Stimulated activated CD4-positive, alpha-beta T cell treated with anti-CD3 and anti-CD28 coated beads, TNF-alpha, amount 100 ng/mL, for 1 hour (primary cell): ENCODE results near the gene IFT22.
"Not testable (repeated sequence)": the region's sequence is repeated elsewhere in the genome, so short reads cannot be mapped to it uniquely, and the experiment has no call there.

Source experiments
- DNase-seq, 3 donors: peaks; one replicate each; pipeline ENCODE4 v3.0.0-alpha.2; 2020; ENCODE audit warnings: low read depth in 3 of 3, low spot score in 1 of 3

Gene IFT22

DNA sequence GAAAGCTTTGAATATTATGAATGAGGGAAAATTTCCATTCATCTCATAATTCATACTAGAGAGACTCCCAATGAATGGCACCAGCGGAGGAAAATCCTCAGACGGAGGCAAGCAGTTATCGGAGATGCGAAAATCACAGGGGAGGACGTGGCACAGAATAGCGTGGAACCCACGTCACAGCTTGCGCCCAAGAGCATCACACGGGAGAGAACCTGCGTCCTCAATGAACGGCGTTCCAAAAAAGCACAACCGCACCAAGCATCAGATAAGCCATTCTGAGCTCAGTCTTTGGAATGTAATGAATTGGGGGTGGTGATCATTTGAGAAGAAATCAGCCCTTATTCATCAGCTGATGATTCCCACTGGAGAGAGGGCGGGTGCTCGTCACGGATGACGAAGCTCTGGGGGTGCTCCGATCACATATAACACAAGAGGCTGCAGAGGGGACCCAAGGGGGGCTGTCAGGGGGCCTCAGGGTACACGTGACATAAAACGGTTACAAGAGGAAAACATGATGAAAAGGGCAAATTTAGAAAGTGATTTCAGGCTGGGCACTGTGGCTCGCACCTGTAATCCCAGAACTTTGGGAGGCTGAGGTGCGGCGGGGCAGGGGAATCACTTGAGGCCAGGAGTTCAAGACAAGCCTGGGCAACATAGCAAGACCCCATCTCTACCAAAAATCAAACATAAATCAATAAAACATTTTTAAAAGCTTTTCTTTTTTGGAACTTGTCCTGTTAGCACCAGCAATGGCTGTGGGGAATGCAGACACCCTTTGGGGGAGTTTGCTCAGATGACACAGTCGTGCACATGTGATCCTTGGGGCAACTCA lies 42.9 kb downstream of the IFT22 start:
- DNase-seq = no peak

DNA sequence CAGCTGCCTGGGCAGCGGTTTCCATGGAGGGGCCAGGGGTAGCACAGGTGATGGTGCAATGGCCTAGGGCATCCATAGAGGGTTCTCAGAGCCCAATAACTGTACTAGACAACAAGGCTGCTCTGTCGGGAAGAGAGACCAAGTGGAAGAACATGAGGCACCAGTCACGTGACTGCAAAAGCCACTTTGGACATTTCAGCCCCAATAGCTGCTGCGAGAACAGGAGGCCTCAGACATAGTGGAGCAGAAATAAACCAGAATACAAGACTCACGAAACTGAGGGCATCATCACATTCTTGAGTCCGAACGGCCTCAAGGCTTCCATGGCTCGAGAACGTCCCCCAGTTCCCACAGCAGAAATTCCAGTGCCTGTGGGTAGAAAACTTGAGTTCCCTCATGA lies 44.5 kb downstream of the IFT22 start:
- DNase-seq = no peak

DNA sequence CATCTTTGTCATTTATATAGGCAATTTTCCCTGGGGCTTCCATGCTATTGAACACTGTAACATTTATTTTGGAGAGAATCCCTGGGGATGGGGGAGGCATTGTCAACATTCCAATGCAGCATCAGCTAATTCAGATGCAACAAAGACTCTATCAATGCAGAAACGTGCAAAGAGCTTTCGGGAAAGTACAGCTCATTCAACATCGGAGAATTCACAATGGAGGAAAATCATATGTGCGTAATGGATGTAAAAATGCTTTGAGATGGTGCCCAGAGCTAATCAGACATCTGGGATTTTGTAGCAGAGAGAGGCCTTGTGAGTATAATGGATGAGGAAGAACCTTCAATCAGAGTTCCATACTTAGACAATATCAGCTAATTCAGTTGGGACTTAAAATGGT lies 48.4 kb downstream of the IFT22 start:
- DNase-seq = no peak

DNA sequence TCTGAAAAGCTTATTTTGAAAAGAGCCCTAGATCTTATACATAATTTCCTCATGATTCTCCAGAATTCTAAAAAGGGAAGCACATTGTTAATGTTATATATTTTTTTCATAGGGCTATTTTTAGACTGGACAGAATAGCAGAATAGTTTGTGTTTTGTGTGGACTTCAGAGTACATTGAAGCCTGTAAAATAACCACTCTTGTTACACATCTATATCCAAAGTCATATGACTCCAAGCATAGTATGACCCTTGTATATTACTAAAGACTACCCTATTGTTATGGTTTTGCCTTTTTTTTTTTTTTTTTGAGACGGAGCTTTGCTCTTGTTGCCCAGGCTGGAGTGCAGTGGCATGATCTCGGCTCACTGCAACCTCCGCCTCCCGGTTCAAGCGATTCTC lies 50.6 kb downstream of the IFT22 start:
- no peak for DNase-seq

DNA sequence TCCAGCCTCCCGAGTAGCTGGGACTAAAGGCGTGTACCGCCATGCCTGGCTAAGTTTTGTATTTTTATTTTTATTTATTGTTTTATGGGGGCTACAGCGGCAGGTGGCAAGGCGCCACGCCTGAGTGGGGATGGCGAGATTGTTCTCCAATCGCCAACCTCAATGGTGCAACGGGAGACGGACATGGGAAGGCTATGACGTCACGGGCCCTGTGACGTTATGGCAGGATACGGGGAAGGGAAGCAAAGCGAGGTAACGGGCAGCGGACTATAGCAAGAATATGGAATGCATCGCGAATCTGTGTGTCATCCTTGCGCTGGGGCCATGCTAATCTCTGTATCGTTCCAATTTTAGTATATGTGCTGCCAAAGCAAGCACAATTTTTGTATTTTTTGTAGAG lies 51.9 kb downstream of the IFT22 start:
- DNase-seq = no peak

DNA sequence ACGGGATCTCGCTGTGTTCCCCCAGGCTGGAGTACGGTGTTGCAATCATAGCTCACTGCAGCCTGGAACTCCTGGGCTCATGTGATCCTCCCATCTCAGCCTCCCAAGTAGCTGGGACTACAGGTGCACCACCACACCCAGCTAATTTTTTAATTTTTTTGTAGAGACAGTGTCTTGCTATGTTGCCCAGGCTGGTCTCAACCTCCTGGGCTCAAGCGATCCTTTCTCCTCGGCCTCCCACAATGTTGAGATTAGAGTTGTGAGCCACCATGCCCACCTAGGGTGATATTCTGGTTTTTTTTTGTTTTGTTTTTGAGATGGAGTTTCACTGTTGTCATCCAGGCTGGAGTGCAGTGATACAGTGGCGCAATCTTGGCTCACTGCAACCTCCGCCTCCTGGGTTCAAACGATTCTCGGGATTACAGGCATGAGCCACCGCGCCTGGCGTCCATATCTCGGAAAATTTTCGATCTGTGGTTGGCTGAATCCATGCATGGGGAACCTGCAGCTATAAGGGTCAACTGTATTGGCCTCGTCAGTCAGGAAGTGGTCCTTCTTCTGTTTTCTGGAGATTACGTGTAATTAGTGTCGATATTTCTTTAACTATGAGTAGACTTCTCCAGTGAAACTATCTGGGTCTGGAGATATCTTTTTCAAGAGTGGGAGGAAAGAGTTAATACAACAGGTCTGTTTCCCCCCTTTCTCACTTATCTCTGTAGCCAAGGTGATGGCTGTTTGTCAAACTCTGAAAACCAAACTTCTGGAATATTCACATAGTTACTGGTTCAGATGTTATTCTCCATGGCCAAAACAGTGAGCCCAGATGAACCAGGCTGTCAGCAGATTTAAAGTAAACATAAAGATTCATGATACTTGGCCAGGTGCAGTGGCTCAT lies 55.7 kb downstream of the IFT22 start:
- DNase-seq = no peak

DNA sequence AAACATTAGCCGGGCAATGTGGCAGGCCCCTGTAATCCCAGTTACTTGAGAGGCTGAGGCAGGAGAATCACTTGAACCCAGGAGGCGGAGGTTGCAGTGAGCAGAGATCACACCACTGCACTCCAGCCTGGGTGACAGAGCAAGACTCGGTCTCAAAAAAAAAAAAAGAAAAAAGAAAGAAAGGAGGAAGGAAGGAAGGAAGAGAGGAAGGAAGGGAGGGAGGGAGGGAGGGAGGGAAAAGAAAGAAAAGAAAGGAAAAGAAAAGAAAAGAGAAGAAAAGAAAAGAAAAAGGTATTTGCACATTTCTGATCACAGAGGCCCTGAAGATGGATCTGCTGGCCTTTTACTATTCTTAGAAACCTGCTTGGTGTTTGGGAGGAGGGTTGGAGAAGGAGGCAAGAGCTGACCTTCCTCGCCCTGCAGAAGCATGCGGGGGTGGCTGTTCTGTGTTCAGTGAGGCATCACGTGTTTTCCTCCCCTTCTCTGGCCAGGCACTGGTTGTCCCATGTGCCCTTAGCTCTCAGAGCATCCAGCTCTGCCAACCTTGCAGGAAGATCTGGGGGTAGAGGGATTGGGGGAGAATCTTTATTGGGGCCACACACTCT lies 57.4 kb downstream of the IFT22 start:
- DNase-seq = not testable (repeated sequence)
